Stimulated activated CD4-positive, alpha-beta T cell treated with anti-CD3 and anti-CD28 coated beads, Interleukin-2, amount 100 ng/mL, for 48 hours (primary cell): ENCODE data around the gene AUTS2.

Experiments used
- DNase-seq, 2 donors: peaks; one replicate each; pipeline ENCODE4 v3.0.0-alpha.2; 2020

The AUTS2 gene

GRCh38 chr7:70660819-70661191 is 1062.5 kb downstream of the AUTS2 start:
- DNase-seq = no peak

- no peak for DNase-seq
Observed at GRCh38 chr7:70663680-70664079, 1065.4 kb downstream of the AUTS2 start.

- DNase-seq = no peak
Observed at GRCh38 chr7:70665997-70666396, 1067.7 kb downstream of the AUTS2 start.

- DNase-seq = no peak
Observed at GRCh38 chr7:70667406-70667805, 1069.1 kb downstream of the AUTS2 start.

- no peak for DNase-seq
Observed at GRCh38 chr7:70668606-70669358, 1070.5 kb downstream of the AUTS2 start.

- no peak for DNase-seq
Observed at GRCh38 chr7:70669854-70670253, 1071.6 kb downstream of the AUTS2 start.

- DNase-seq = no peak
Observed at GRCh38 chr7:70670288-70670687, 1072.0 kb downstream of the AUTS2 start.

- no peak for DNase-seq
Observed at GRCh38 chr7:70673778-70674570, 1075.7 kb downstream of the AUTS2 start.

- no peak for DNase-seq
Observed at GRCh38 chr7:70674571-70675010, 1076.3 kb downstream of the AUTS2 start.

GRCh38 chr7:70676243-70676642 is 1078.0 kb downstream of the AUTS2 start:
- DNase-seq = no peak

- DNase-seq = no peak
Observed at GRCh38 chr7:70678621-70679251, 1080.5 kb downstream of the AUTS2 start.

GRCh38 chr7:70679661-70680060 is 1081.4 kb downstream of the AUTS2 start:
- DNase-seq = no peak

- no peak for DNase-seq
Observed at GRCh38 chr7:70680306-70680705, 1082.0 kb downstream of the AUTS2 start.

- no peak for DNase-seq
Observed at GRCh38 chr7:70680743-70681468, 1082.6 kb downstream of the AUTS2 start.

GRCh38 chr7:70681469-70682350 is 1083.4 kb downstream of the AUTS2 start:
- no peak for DNase-seq

- no peak for DNase-seq
Observed at GRCh38 chr7:70684173-70684572, 1085.9 kb downstream of the AUTS2 start.

- DNase-seq = no peak
Observed at GRCh38 chr7:70693321-70693685, 1095.0 kb downstream of the AUTS2 start.

- peak in 1 of 2 donors; percentile 34 for DNase-seq
Observed at GRCh38 chr7:70693686-70694433, 1095.6 kb downstream of the AUTS2 start.

GRCh38 chr7:70694434-70694970 is 1096.2 kb downstream of the AUTS2 start:
- no peak for DNase-seq

GRCh38 chr7:70694971-70695794 is 1096.9 kb downstream of the AUTS2 start:
- no peak for DNase-seq
